DND-41 (cell line): ENCODE data around the gene CD200.

Experiments used
- ATAC-seq: fragments of 200-7000 bp; cut with Tn5 transposase; 3 replicates; pipeline ENCODE4 v1.9.1; 2021; ENCODE audit warnings: low read depth; ENCODE audit not compliant: insufficient read depth
- DNase-seq: peaks from one replicate; pipeline ENCODE4 v3.0.0-alpha.2; 2020
- H2AFZ ChIP-seq: 2 replicates; pipeline ENCODE4 v1.6.0; 2012; ENCODE audit warnings: low read depth, low read length
- H3K27ac ChIP-seq: 2 replicates; pipeline ENCODE4 v1.5.1; 2012; ENCODE audit warnings: low read length, inconsistent platforms
- H3K27me3 ChIP-seq: fragments of 200-600 bp; sonication (generic); 2 replicates; pipeline ENCODE4 v1.6.0; 2012; ENCODE audit warnings: low read length, mild to moderate bottlenecking, inconsistent platforms; ENCODE audit not compliant: insufficient read depth, poor library complexity
- H3K36me3 ChIP-seq: 2 replicates; pipeline ENCODE4 v1.5.1; 2012; ENCODE audit warnings: low read length, inconsistent platforms; ENCODE audit not compliant: insufficient read depth
- H3K4me1 ChIP-seq: 2 replicates; pipeline ENCODE4 v1.5.1; 2012; ENCODE audit warnings: mild to moderate bottlenecking, low read length; ENCODE audit not compliant: insufficient read depth
- H3K4me2 ChIP-seq: 2 replicates; pipeline ENCODE4 v1.6.0; 2012; ENCODE audit warnings: mild to moderate bottlenecking, moderate library complexity, low read length, inconsistent platforms; ENCODE audit not compliant: insufficient read depth
- H3K4me3 ChIP-seq, 2 experiments: fragments of 200-600 bp in 1 of 2; shearing (Covaris generic) in 1 of 2; 2 replicates each; pipeline ENCODE4 v1.5.1; 2012 to 2016; ENCODE audit warnings: inconsistent platforms in 2 of 2, low read length in 2 of 2, mild to moderate bottlenecking in 2 of 2, low read depth in 1 of 2, moderate library complexity in 1 of 2
- H3K79me2 ChIP-seq: 2 replicates; pipeline ENCODE4 v1.6.0; 2012; ENCODE audit warnings: low read length, inconsistent platforms; ENCODE audit not compliant: insufficient read depth
- H3K9ac ChIP-seq: 2 replicates; pipeline ENCODE4 v1.6.0; 2012; ENCODE audit warnings: low read depth, mild to moderate bottlenecking, inconsistent platforms, low read length, moderate library complexity
- H3K9me3 ChIP-seq: 2 replicates; pipeline ENCODE4 v1.5.1; 2012; ENCODE audit warnings: low read length, moderate library complexity, mild to moderate bottlenecking, inconsistent platforms; ENCODE audit not compliant: insufficient read depth, severe bottlenecking
- H4K20me1 ChIP-seq: 2 replicates; pipeline ENCODE4 v1.6.0; 2012; ENCODE audit warnings: low read length; ENCODE audit not compliant: insufficient read depth
- EZH2 ChIP-seq: IDR thresholded peaks from 3 replicates; pipeline ENCODE4 v1.6.1; 2012; ENCODE audit warnings: borderline replicate concordance, low read depth, mild to moderate bottlenecking, moderate library complexity, low read length, inconsistent platforms; ENCODE audit not compliant: severe bottlenecking
- TF ChIP-seq, protein P1 (sequence below): IDR thresholded peaks from 2 replicates; pipeline ENCODE4 v1.5.1; 2012; ENCODE audit warnings: borderline replicate concordance, low read length, moderate library complexity, mild to moderate bottlenecking; ENCODE audit not compliant: poor library complexity, severe bottlenecking; ENCODE audit errors: extremely low read depth

Gene CD200, protein sequence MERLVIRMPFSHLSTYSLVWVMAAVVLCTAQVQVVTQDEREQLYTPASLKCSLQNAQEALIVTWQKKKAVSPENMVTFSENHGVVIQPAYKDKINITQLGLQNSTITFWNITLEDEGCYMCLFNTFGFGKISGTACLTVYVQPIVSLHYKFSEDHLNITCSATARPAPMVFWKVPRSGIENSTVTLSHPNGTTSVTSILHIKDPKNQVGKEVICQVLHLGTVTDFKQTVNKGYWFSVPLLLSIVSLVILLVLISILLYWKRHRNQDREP

GRCh38 chr3:112333002-112333380 lies at the start of gene CD200:
CD200 (plus strand) TSS chr3:112333156; CDS start chr3:112333213, 57 bp downstream.
- Histone ChIP-seq H3K27ac (no peak within 1 kb of the TSS), H3K79me2 (no peaks in the 10 kb centered on the region), H3K27me3 (no peaks in the 10 kb centered on the region), H3K4me1 (no peaks in the 10 kb centered on the region), H3K4me2 (no peak within 1 kb of the TSS), H3K4me3 (no peak within 1 kb of the TSS), H3K36me3 (no peaks in the 10 kb centered on the region), H3K9me3 (no peaks in the 10 kb centered on the region), H4K20me1 (no peaks in the 10 kb centered on the region), H2AFZ (no peak within 1 kb of the TSS), H3K9ac (no peak within 1 kb of the TSS)
- DNase-seq (no peak), ATAC-seq (no peak)
- TF ChIP-seq, protein P1, sequence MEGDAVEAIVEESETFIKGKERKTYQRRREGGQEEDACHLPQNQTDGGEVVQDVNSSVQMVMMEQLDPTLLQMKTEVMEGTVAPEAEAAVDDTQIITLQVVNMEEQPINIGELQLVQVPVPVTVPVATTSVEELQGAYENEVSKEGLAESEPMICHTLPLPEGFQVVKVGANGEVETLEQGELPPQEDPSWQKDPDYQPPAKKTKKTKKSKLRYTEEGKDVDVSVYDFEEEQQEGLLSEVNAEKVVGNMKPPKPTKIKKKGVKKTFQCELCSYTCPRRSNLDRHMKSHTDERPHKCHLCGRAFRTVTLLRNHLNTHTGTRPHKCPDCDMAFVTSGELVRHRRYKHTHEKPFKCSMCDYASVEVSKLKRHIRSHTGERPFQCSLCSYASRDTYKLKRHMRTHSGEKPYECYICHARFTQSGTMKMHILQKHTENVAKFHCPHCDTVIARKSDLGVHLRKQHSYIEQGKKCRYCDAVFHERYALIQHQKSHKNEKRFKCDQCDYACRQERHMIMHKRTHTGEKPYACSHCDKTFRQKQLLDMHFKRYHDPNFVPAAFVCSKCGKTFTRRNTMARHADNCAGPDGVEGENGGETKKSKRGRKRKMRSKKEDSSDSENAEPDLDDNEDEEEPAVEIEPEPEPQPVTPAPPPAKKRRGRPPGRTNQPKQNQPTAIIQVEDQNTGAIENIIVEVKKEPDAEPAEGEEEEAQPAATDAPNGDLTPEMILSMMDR: no peak
- TF ChIP-seq EZH2: no peak

DNA sequence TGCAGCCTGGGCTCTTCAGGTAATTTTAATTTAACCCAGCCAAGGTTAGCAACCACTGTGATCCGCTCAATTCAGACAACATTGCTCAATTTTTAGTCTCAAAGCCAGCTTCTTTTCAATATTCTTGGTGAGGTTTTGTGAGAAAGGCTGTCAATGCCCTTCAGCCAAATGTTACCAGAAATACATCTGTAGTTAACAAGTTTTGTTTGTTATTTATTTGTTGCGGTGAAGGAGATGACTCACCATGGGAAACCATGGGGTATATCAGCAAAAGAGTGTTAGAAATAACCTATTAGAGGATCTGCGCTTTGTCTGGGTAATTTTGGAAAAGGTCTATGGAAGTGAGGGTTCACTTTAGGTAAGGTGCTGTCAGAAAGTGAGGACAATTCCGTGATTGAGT lies 43.9 kb upstream of the CD200 start:
- TF ChIP-seq EZH2: no peak
- TF ChIP-seq, protein P1: no peak
- DNase-seq (no peak), ATAC-seq (no peak)
- H3K4me2 ChIP-seq: no peak overlapping the region
- H3K36me3 ChIP-seq: no peaks in the 10 kb centered on the region
- no peaks in the 10 kb centered on the region for H3K4me1 ChIP-seq
- no peak overlapping the region for H2AFZ ChIP-seq
- no peaks in the 10 kb centered on the region for H3K9me3 ChIP-seq
- no peak overlapping the region for H3K9ac ChIP-seq
- H4K20me1 ChIP-seq: no peaks in the 10 kb centered on the region
- H3K27me3 ChIP-seq: no peaks in the 10 kb centered on the region
- no peaks in the 10 kb centered on the region for H3K79me2 ChIP-seq
- no peak overlapping the region for H3K4me3 ChIP-seq
- H3K27ac ChIP-seq: no peak overlapping the region

DNA sequence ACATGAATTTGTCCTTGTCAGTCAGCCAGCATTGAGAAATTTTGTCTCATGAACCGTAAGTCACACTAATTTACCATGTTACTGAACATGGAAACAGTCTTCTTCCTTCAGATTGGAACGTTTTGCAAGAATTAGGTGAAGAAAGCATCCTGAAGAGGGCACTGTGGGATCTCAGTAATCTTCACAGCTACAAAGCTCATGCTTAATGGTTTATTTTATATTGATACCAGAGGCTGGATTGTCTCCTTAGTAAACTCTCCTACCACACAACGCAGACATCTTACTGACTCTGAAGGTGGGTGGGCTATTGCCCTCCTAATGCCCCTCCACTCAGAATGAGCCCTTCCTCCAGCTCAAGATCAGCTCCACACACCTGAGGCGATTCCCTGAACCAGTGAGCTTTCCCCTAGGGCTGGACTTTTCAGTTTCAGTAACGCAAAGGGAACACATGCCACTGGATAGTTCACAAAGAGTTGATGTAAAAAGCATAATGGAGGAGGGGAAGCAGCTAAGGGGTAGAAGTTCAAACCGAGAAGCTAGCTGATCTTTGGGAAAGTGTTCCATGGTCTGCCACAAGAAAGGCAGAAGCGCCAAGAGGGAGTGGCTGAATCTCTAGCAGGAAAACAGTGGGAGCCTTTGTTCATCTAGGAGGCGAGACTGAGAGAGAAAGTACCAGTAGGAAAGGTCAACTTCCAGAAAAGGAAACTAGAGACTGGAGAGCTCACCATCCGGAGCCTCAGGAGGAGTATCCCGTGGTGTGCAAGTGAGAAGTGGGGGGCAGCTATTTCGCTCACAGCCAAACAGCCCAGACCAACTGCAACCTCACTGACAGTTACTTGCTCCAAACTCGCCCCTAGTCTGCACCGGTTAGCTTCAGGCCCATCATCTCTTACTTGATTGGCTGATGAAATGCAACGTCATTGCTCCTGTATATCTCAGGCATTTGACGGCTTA lies 39.3 kb upstream of the CD200 start, which contains the start of gene SLC9C1:
TSS of gene SLC9C1 (minus strand) at position 849 of the 954 bp plus-strand sequence. CDS start 7,425 bp downstream, outside the sequence.
- no peak for TF ChIP-seq EZH2
- TF ChIP-seq, protein P1: peak; percentile 65
- ATAC-seq: peak; percentile 66; the same call in 2 of the 3 replicates

More for the DNA sequence above, 39.3 kb upstream of the CD200 start, which contains the start of gene SLC9C1:
- Histone ChIP-seq H4K20me1 (no peaks in the 10 kb centered on the region), H3K4me3 (no peak within 1 kb of the TSS), H3K36me3 (no peaks in the 10 kb centered on the region), H3K9me3 (no peaks in the 10 kb centered on the region), H3K4me1 (no peaks in the 10 kb centered on the region), H3K27me3 (no peaks in the 10 kb centered on the region), H3K4me2 (no peak within 1 kb of the TSS), H3K27ac (no peak within 1 kb of the TSS), H2AFZ (no peak within 1 kb of the TSS), H3K9ac (no peak within 1 kb of the TSS), H3K79me2 (no peaks in the 10 kb centered on the region)
- peak; percentile 15 for DNase-seq
